Tibial artery (tissue), 4 donors: ENCODE measurements around the gene FAM181A.

Experiments
- DNase-seq, 2 donors: peaks; one replicate each; pipeline ENCODE4 v3.0.0-alpha.2; 2019
- H3K27ac ChIP-seq, 2 donors: fragments of 200-600 bp; sonication (generic) in 1 of 2; 1 replicate in 1 of 2; 2 replicates in 1 of 2; pipeline ENCODE4 v1.5.1; 2018 to 2019; ENCODE audit warnings: mild to moderate bottlenecking in 1 of 2
- H3K27me3 ChIP-seq, 2 donors: fragments of 200-600 bp; sonication (generic) in 1 of 2; one replicate each; pipeline versions ENCODE4 v1.5.1 to v1.6.0; 2016 to 2019
- H3K36me3 ChIP-seq, 3 donors: fragments of 200-600 bp; sonication (generic) in 2 of 3; one replicate each; pipeline ENCODE4 v1.5.1; 2016 to 2019; ENCODE audit warnings: mild to moderate bottlenecking in 2 of 3
- H3K4me1 ChIP-seq, 4 donors: fragments of 200-600 bp; sonication (generic) in 2 of 4; 1 replicate in 3 of 4; 2 replicates in 1 of 4; pipeline ENCODE4 v1.5.1; 2016 to 2019
- H3K4me3 ChIP-seq, 2 donors: fragments of 200-600 bp; sonication (generic) in 1 of 2; 1 replicate in 1 of 2; 2 replicates in 1 of 2; pipeline ENCODE4 v1.5.1; 2018 to 2019; ENCODE audit warnings: mild to moderate bottlenecking in 2 of 2
- H3K9me3 ChIP-seq, 3 donors: fragments of 200-600 bp; sonication (generic) in 1 of 3; one replicate each; pipeline ENCODE4 v1.5.1; 2016 to 2019
- intact Hi-C: fragments of 100-400 bp; cut with DNase I; formaldehyde crosslinking; loops from one replicate; pipeline ENCODE4 v1.15.0; 2023; ENCODE audit warnings: low total_unique reads
- TF ChIP-seq, protein P1 (sequence below), 2 experiments: fragments of 200-600 bp in 1 of 2; fragments of 450-650 bp in 1 of 2; IDR thresholded peaks; one replicate each; pipeline ENCODE4 v1.5.1; 2017 to 2019; ENCODE audit warnings: antibody characterized with exemption in 2 of 2, mild to moderate bottlenecking in 1 of 2, moderate library complexity in 1 of 2

FAM181A gene

DNA sequence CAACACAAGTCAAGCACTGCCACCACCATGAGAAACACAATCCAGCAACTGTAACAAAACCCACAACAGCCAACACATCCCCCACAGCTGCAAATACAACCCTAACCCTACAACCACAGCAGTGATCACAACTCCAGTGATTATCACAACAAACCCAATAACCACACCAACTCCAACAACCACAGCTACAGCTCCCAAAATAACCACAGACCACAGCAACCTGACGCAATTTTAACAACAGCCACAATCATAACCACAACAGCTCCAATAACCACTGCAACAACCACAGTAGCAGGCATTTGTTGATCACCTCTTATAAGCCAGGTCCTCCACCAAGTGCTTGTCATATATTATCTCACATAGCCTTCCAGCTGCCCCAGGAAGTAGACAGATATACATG is 42.2 kb upstream of the FAM181A start:
- no peaks in the 10 kb centered on the region for H3K9me3 ChIP-seq
- intact Hi-C loops: no loop called here
- no peak for DNase-seq
- TF ChIP-seq, protein P1, sequence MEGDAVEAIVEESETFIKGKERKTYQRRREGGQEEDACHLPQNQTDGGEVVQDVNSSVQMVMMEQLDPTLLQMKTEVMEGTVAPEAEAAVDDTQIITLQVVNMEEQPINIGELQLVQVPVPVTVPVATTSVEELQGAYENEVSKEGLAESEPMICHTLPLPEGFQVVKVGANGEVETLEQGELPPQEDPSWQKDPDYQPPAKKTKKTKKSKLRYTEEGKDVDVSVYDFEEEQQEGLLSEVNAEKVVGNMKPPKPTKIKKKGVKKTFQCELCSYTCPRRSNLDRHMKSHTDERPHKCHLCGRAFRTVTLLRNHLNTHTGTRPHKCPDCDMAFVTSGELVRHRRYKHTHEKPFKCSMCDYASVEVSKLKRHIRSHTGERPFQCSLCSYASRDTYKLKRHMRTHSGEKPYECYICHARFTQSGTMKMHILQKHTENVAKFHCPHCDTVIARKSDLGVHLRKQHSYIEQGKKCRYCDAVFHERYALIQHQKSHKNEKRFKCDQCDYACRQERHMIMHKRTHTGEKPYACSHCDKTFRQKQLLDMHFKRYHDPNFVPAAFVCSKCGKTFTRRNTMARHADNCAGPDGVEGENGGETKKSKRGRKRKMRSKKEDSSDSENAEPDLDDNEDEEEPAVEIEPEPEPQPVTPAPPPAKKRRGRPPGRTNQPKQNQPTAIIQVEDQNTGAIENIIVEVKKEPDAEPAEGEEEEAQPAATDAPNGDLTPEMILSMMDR (IDR thresholded peaks at IDR 0.05): no peak
- H3K36me3 ChIP-seq: no peaks in the 10 kb centered on the region
- H3K27me3 ChIP-seq: no peaks in the 10 kb centered on the region
- H3K4me3 ChIP-seq: no peak overlapping the region
- H3K27ac ChIP-seq: no peak overlapping the region
- H3K4me1 ChIP-seq: peaks cover 0 to 15% (median 9%) of the 10 kb centered on the region in 4 donors

GRCh38 chr14:93888995-93889394 is 38.1 kb upstream of the FAM181A start:
- intact Hi-C loops: no loop called here
- Histone ChIP-seq H3K27ac (no peak overlapping the region), H3K36me3 (no peaks in the 10 kb centered on the region), H3K4me1 (peaks cover 0 to 16% (median 11%) of the 10 kb centered on the region in 4 donors), H3K4me3 (no peak overlapping the region), H3K27me3 (no peaks in the 10 kb centered on the region), H3K9me3 (no peaks in the 10 kb centered on the region)
- TF ChIP-seq, protein P1 (IDR thresholded peaks at IDR 0.05): no peak
- DNase-seq: peak in 1 of 2 donors; percentile 55

DNA sequence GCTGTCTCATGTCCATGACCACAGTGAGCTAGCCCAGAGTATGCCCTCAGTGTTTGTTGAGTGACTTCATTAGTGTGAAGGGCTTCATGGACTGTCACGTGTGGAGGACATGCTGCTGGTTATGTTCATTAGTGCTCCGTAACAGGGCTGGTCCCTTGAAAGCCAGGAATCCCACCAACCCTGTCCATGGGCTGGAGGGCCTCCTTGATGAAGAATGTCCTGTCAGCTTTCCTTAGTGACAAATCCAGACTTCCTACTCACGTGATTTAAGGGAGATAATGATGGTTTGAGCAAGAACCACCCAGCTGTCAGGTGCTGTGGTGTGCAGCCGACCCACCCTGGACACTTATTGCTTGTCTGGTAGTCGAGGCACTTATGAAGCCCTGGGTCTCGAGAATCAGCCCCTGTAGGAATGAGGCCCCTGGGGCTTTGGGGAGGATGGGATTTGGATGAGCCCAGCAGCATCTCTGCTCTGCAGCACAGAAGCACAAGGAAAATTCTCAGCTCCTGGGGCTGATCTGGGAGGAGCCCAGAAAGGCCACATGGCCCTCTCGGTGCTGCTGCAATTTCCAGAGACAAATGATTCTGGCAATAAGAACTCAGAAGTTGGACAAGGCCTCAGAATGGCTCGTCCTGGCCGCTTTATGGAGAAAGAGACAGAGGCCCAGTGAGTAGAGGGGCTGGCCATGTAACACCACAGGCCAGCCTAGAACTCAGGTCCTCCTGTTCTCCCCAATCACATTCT is 37.2 kb upstream of the FAM181A start:
- peak in 1 of 2 donors; percentile 33 for DNase-seq
- no peak overlapping the region for H3K27ac ChIP-seq
- TF ChIP-seq, protein P1 (IDR thresholded peaks at IDR 0.05): no peak
- intact Hi-C loops: loop anchor here (5.0 kb wide), 2 partner anchors 103 to 233 kb away; partner anchors contain the start of gene PRIMA1
- H3K36me3 ChIP-seq: no peaks in the 10 kb centered on the region
- no peak overlapping the region for H3K4me3 ChIP-seq
- H3K4me1 ChIP-seq: peaks cover 0 to 19% (median 12%) of the 10 kb centered on the region in 4 donors
- H3K9me3 ChIP-seq: no peaks in the 10 kb centered on the region
- no peaks in the 10 kb centered on the region for H3K27me3 ChIP-seq

- TF ChIP-seq, protein P1 (IDR thresholded peaks at IDR 0.05): no peak
- Histone ChIP-seq H3K9me3 (no peaks in the 10 kb centered on the region), H3K27me3 (no peaks in the 10 kb centered on the region), H3K36me3 (no peaks in the 10 kb centered on the region), H3K27ac (no peak overlapping the region), H3K4me1 (peaks cover 0 to 19% (median 12%) of the 10 kb centered on the region in 4 donors), H3K4me3 (no peak overlapping the region)
- DNase-seq: peak in 1 of 2 donors; percentile 58
- intact Hi-C loops: loop anchor here (5.0 kb wide), 2 partner anchors 105 to 235 kb away; partner anchors contain the start of gene PRIMA1
Observed at GRCh38 chr14:93891756-93892504, 35.2 kb upstream of the FAM181A start.

DNA sequence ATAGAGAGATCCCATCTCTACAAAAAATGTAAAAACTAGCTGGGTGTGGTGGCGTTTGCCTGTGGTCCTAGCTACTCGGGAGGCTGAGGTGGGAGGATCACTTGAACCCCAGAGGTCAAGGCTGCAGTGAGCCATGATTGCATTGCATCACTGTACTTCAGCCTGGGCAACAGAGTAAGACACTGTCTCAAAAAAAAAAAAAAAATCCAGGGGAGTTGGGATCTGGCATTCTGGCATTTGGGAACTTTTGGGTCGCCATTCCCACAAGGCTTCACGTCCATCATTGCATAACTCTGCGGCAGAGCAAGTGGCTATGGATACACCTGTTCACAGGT is 34.7 kb upstream of the FAM181A start:
- Histone ChIP-seq H3K4me1 (peaks cover 0 to 19% (median 12%) of the 10 kb centered on the region in 4 donors), H3K4me3 (no peak overlapping the region), H3K9me3 (no peaks in the 10 kb centered on the region), H3K36me3 (no peaks in the 10 kb centered on the region), H3K27me3 (no peaks in the 10 kb centered on the region), H3K27ac (no peak overlapping the region)
- intact Hi-C loops: loop anchor here (5.0 kb wide), 2 partner anchors 105 to 235 kb away; partner anchors contain the start of gene PRIMA1
- DNase-seq: no peak
- TF ChIP-seq, protein P1 (IDR thresholded peaks at IDR 0.05): no peak
